Neural cell (in vitro differentiated cells): ENCODE data around the gene RORC.

Source experiments
- EP300 ChIP-seq: fragments of 450-650 bp; conservative IDR thresholded peaks from 2 replicates; pipeline ENCODE4 v1.6.1; 2014; ENCODE audit warnings: antibody characterized with exemption, mild to moderate bottlenecking, moderate library complexity; ENCODE audit not compliant: poor library complexity, severe bottlenecking
- TF ChIP-seq, protein P1 (sequence below): fragments of 450-650 bp; IDR thresholded peaks from 2 replicates; pipeline ENCODE4 v1.5.1; 2014; ENCODE audit warnings: antibody characterized with exemption, mild to moderate bottlenecking, moderate library complexity; ENCODE audit not compliant: poor library complexity, severe bottlenecking

- TF ChIP-seq, protein P1, sequence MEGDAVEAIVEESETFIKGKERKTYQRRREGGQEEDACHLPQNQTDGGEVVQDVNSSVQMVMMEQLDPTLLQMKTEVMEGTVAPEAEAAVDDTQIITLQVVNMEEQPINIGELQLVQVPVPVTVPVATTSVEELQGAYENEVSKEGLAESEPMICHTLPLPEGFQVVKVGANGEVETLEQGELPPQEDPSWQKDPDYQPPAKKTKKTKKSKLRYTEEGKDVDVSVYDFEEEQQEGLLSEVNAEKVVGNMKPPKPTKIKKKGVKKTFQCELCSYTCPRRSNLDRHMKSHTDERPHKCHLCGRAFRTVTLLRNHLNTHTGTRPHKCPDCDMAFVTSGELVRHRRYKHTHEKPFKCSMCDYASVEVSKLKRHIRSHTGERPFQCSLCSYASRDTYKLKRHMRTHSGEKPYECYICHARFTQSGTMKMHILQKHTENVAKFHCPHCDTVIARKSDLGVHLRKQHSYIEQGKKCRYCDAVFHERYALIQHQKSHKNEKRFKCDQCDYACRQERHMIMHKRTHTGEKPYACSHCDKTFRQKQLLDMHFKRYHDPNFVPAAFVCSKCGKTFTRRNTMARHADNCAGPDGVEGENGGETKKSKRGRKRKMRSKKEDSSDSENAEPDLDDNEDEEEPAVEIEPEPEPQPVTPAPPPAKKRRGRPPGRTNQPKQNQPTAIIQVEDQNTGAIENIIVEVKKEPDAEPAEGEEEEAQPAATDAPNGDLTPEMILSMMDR, result no peak
- no peak for TF ChIP-seq EP300
Measured at GRCh38 chr1:151814971-151815545, 16.5 kb downstream of the RORC start.
